HEK293 (cell line): ENCODE results near the gene DHRS12.

Experiments
- CTCF ChIA-PET: fragments of 350-600 bp; formaldehyde crosslinking; extraction: SDS; loops from one replicate; lab custom pipeline; 2021; ENCODE audit warnings: antibody characterized with exemption; lab: Yijun Ruan, JAX
- POLR2A ChIA-PET: fragments of 300-600 bp; formaldehyde crosslinking; extraction: SDS; loops from one replicate; lab custom pipeline; 2020; ENCODE audit warnings: antibody characterized with exemption, inconsistent platforms; lab: Yijun Ruan, JAX
- H3K27ac ChIP-seq: fragments of 200-500 bp; sonication (Bioruptor generic); 2 replicates; pipeline ENCODE4 v1.5.1; 2014; ENCODE audit warnings: low read depth, low read length, control low read depth, inconsistent platforms; ENCODE audit errors: extremely low read depth
- H3K36me3 ChIP-seq, 2 experiments: fragments of 200-500 bp in 1 of 2; sonication (Bioruptor generic) in 1 of 2; 1 replicate in 1 of 2; 2 replicates in 1 of 2; pipeline ENCODE4 v1.5.1; 2014 to 2017; ENCODE audit warnings: inconsistent platforms in 2 of 2, low read length in 2 of 2; ENCODE audit not compliant: control insufficient read depth in 2 of 2, insufficient read depth in 1 of 2
- H3K4me1 ChIP-seq: fragments of 200-500 bp; sonication (Bioruptor generic); 2 replicates; pipeline ENCODE4 v1.5.1; 2014; ENCODE audit warnings: mild to moderate bottlenecking, low read length, inconsistent platforms; ENCODE audit not compliant: control insufficient read depth, insufficient read depth
- H3K4me3 ChIP-seq: 2 replicates; pipeline ENCODE4 v1.5.1; 2011; ENCODE audit warnings: low read depth, mild to moderate bottlenecking, control low read depth, low read length, moderate library complexity
- H3K9me3 ChIP-seq: fragments of 200-500 bp; sonication (Bioruptor generic); 2 replicates; pipeline ENCODE4 v1.5.1; 2014; ENCODE audit warnings: low read depth, low read length, inconsistent platforms; ENCODE audit not compliant: control insufficient read depth, insufficient read depth
- BCL11B ChIP-seq: fragments of 450-650 bp; formaldehyde crosslinking; IDR thresholded peaks from 2 replicates; pipeline ENCODE4 v1.5.1; 2016; ENCODE audit warnings: low read depth, missing biosample characterization, missing genetic modification characterization
- GFI1B ChIP-seq: fragments of 450-650 bp; formaldehyde crosslinking; IDR thresholded peaks from 2 replicates; pipeline ENCODE4 v1.5.1; 2016; ENCODE audit warnings: missing biosample characterization, missing genetic modification characterization
- KLF1 ChIP-seq: fragments of 450-650 bp; formaldehyde crosslinking; IDR thresholded peaks from 2 replicates; pipeline ENCODE4 v1.5.1; 2016; ENCODE audit warnings: missing biosample characterization, missing genetic modification characterization
- OSR2 ChIP-seq: fragments of 450-650 bp; formaldehyde crosslinking; IDR thresholded peaks from 2 replicates; pipeline ENCODE4 v1.5.1; 2016; ENCODE audit warnings: missing biosample characterization, missing genetic modification characterization
- REPIN1 ChIP-seq: fragments of 450-650 bp; formaldehyde crosslinking; IDR thresholded peaks from 2 replicates; pipeline ENCODE4 v1.5.1; 2017; ENCODE audit warnings: missing biosample characterization, missing genetic modification characterization, low read depth
- SALL2 ChIP-seq: fragments of 450-650 bp; formaldehyde crosslinking; IDR thresholded peaks from 2 replicates; pipeline ENCODE4 v1.5.0; 2017; ENCODE audit warnings: missing biosample characterization, mild to moderate bottlenecking, missing genetic modification characterization, borderline replicate concordance
- SP2 ChIP-seq: fragments of 450-650 bp; formaldehyde crosslinking; IDR thresholded peaks from 2 replicates; pipeline ENCODE4 v1.5.1; 2016; ENCODE audit warnings: missing biosample characterization, missing genetic modification characterization
- SP3 ChIP-seq: fragments of 450-650 bp; formaldehyde crosslinking; IDR thresholded peaks from 2 replicates; pipeline ENCODE4 v1.5.1; 2016; ENCODE audit warnings: missing biosample characterization, missing genetic modification characterization
- TRIM28 ChIP-seq: IDR thresholded peaks from 2 replicates; pipeline ENCODE4 v1.6.1; 2011; ENCODE audit warnings: low read length, control low read depth, borderline replicate concordance
- ZBTB1 ChIP-seq: fragments of 450-650 bp; formaldehyde crosslinking; IDR thresholded peaks from 2 replicates; pipeline ENCODE4 v1.5.1; 2016; ENCODE audit warnings: missing biosample characterization, missing genetic modification characterization
- ZNF114 ChIP-seq: fragments of 450-650 bp; formaldehyde crosslinking; IDR thresholded peaks from 2 replicates; pipeline ENCODE4 v1.5.0; 2017; ENCODE audit warnings: missing biosample characterization, missing genetic modification characterization
- ZNF146 ChIP-seq: fragments of 450-650 bp; formaldehyde crosslinking; IDR thresholded peaks from 2 replicates; pipeline ENCODE4 v1.5.1; 2016; ENCODE audit warnings: missing biosample characterization, missing genetic modification characterization
- ZNF155 ChIP-seq: fragments of 450-650 bp; formaldehyde crosslinking; IDR thresholded peaks from 2 replicates; pipeline ENCODE4 v1.5.1; 2016; ENCODE audit warnings: missing biosample characterization, missing genetic modification characterization
- ZNF223 ChIP-seq: fragments of 450-650 bp; formaldehyde crosslinking; IDR thresholded peaks from 2 replicates; pipeline ENCODE4 v1.5.1; 2016; ENCODE audit warnings: missing biosample characterization, missing genetic modification characterization
- ZNF366 ChIP-seq: fragments of 450-650 bp; formaldehyde crosslinking; conservative IDR thresholded peaks from 2 replicates; pipeline ENCODE4 v1.5.1; 2016; ENCODE audit warnings: missing biosample characterization, missing genetic modification characterization
- ZNF416 ChIP-seq: fragments of 450-650 bp; formaldehyde crosslinking; IDR thresholded peaks from 2 replicates; pipeline ENCODE4 v1.5.1; 2016; ENCODE audit warnings: missing biosample characterization, missing genetic modification characterization
- ZNF514 ChIP-seq: fragments of 450-650 bp; formaldehyde crosslinking; IDR thresholded peaks from 2 replicates; pipeline ENCODE4 v1.5.1; 2016; ENCODE audit warnings: missing biosample characterization, missing genetic modification characterization
- ZNF549 ChIP-seq: fragments of 450-650 bp; IDR thresholded peaks from 2 replicates; pipeline ENCODE4 v1.5.1; 2018; ENCODE audit warnings: missing biosample characterization, missing genetic modification characterization, mild to moderate bottlenecking, inconsistent platforms, moderate library complexity
- ZNF658 ChIP-seq: fragments of 450-650 bp; formaldehyde crosslinking; IDR thresholded peaks from 2 replicates; pipeline ENCODE4; 2016; ENCODE audit warnings: missing biosample characterization, missing genetic modification characterization
- ZNF837 ChIP-seq: fragments of 450-650 bp; formaldehyde crosslinking; IDR thresholded peaks from 2 replicates; pipeline ENCODE4 v1.5.1; 2016; ENCODE audit warnings: missing biosample characterization, missing genetic modification characterization
- TF ChIP-seq, protein P1 (sequence below): fragments of 450-650 bp; formaldehyde crosslinking; IDR thresholded peaks from 2 replicates; pipeline ENCODE4 v1.5.0; 2017; ENCODE audit warnings: missing biosample characterization, missing genetic modification characterization, borderline replicate concordance
- TF ChIP-seq, protein P2 (sequence below): fragments of 450-650 bp; formaldehyde crosslinking; IDR thresholded peaks from 2 replicates; pipeline ENCODE4 v1.5.1; 2016; ENCODE audit warnings: missing biosample characterization, missing genetic modification characterization

Gene DHRS12

DNA sequence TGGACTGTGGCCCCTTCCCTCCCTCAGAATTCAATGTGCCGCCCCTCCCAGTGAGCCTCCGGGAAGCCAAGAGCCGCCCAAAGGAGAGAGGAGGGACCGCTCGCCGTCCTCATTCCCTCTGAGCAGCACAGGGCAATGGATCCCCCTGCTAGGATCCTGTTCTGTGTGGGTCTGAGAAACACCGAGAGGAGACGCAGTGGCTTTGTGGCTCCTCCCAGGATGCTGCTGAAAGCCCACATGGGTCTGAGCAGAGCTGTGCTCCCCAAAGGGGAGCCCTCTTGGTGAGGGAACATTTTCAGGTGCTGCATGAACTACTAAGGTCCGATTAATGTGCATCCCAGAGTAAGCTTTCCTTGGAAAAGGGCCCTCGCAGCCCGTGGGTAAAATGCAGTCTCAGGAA is 30.4 kb downstream of the DHRS12 start (continued):
- TF ChIP-seq, protein P1, sequence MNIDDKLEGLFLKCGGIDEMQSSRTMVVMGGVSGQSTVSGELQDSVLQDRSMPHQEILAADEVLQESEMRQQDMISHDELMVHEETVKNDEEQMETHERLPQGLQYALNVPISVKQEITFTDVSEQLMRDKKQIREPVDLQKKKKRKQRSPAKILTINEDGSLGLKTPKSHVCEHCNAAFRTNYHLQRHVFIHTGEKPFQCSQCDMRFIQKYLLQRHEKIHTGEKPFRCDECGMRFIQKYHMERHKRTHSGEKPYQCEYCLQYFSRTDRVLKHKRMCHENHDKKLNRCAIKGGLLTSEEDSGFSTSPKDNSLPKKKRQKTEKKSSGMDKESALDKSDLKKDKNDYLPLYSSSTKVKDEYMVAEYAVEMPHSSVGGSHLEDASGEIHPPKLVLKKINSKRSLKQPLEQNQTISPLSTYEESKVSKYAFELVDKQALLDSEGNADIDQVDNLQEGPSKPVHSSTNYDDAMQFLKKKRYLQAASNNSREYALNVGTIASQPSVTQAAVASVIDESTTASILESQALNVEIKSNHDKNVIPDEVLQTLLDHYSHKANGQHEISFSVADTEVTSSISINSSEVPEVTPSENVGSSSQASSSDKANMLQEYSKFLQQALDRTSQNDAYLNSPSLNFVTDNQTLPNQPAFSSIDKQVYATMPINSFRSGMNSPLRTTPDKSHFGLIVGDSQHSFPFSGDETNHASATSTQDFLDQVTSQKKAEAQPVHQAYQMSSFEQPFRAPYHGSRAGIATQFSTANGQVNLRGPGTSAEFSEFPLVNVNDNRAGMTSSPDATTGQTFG: no peak
- TF ChIP-seq ZNF366 (tag by site-specific recombination) (no peak), SALL2 (tag by site-specific recombination) (no peak)

DNA sequence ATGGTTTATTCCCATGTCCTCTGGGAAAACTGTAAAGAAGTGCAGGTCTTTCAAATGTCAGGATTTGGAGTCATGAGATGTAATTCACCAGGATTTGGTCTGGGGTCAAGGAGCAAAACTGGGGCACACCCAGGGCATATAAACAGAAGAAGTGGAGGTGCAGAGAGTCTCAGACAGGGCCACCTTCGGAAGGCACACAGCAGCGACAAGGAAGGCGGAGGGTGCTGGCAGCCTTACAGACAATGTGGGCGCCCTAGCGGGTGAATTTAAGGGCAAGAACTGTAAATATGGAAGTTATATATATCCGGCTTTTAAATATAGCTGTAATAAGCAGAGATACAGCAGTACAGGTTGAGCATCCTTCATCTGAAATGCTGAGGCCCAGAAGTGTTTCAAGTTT is 31.2 kb downstream of the DHRS12 start:
- H3K36me3 ChIP-seq: no peaks in the 10 kb centered on the region
- ChIA-PET POLR2A (interaction anchor here (0.8 kb wide), 1 partner anchor 320 kb away, joined by 3 read pairs; no protein-coding TSS in a partner anchor), CTCF (no interaction called here)
- no peak for TF ChIP-seq ZNF146 (tag by site-specific recombination)
- no peak for TF ChIP-seq ZNF658 (tag by site-specific recombination)
- TF ChIP-seq ZNF549 (tag by site-specific recombination): no peak
- TF ChIP-seq OSR2: no peak
- no peak for TF ChIP-seq ZNF114 (tag by site-specific recombination)
- no peak for TF ChIP-seq BCL11B
- no peak for TF ChIP-seq REPIN1 (tag by site-specific recombination)
- no peak for TF ChIP-seq ZNF223 (tag by site-specific recombination)
- no peak for TF ChIP-seq SP2 (tag by site-specific recombination)
- TF ChIP-seq TRIM28: no peak
- no peak for TF ChIP-seq ZNF514
- TF ChIP-seq GFI1B (tag by site-specific recombination): no peak
- TF ChIP-seq ZNF416 (tag by site-specific recombination): no peak
- TF ChIP-seq, protein P2, sequence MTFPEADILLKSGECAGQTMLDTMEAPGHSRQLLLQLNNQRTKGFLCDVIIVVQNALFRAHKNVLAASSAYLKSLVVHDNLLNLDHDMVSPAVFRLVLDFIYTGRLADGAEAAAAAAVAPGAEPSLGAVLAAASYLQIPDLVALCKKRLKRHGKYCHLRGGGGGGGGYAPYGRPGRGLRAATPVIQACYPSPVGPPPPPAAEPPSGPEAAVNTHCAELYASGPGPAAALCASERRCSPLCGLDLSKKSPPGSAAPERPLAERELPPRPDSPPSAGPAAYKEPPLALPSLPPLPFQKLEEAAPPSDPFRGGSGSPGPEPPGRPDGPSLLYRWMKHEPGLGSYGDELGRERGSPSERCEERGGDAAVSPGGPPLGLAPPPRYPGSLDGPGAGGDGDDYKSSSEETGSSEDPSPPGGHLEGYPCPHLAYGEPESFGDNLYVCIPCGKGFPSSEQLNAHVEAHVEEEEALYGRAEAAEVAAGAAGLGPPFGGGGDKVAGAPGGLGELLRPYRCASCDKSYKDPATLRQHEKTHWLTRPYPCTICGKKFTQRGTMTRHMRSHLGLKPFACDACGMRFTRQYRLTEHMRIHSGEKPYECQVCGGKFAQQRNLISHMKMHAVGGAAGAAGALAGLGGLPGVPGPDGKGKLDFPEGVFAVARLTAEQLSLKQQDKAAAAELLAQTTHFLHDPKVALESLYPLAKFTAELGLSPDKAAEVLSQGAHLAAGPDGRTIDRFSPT (tag by site-specific recombination): no peak
- H3K4me1 ChIP-seq: no peaks in the 10 kb centered on the region
- no peak overlapping the region for H3K27ac ChIP-seq
- H3K9me3 ChIP-seq: no peaks in the 10 kb centered on the region
- no peak overlapping the region for H3K4me3 ChIP-seq

DNA sequence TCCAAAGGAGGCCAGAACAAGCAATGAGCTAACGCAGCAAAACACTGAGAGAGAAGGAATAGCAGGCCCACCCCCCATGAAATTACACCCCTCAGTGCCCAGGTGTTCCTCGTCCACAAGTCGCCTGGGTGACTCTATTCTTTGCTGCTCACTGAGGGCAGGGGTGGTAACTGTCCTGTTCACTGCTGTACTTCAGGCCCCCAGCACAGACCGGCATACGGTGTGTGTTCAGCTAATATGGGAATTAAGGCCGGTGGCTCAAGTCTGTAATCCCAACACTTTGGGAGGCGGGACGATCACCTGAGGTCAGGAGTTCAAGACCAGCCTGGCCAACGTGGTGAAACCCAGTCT is 31.9 kb downstream of the DHRS12 start:
- CTCF ChIA-PET: no interaction called here

More for the DNA sequence above, 31.9 kb downstream of the DHRS12 start:
- Histone ChIP-seq H3K4me3 (no peak overlapping the region), H3K9me3 (no peaks in the 10 kb centered on the region), H3K4me1 (no peaks in the 10 kb centered on the region), H3K27ac (no peak overlapping the region), H3K36me3 (no peaks in the 10 kb centered on the region)
- TF ChIP-seq ZNF155 (tag by site-specific recombination) (no peak), KLF1 (tag by site-specific recombination) (no peak), ZNF837 (tag by site-specific recombination) (no peak), ZBTB1 (tag by site-specific recombination) (no peak), SP3 (tag by site-specific recombination) (no peak)
- POLR2A ChIA-PET: interaction anchor here (0.8 kb wide), 1 partner anchor 319 kb away, joined by 3 read pairs; no protein-coding TSS in a partner anchor
